Tibial nerve (tissue), 4 donors: ENCODE data around the gene FCHSD2.

Experiments used
- CTCF ChIP-seq, 5 experiments: fragments of 200-600 bp in 3 of 5; fragments of 450-650 bp in 2 of 5; sonication (generic) in 3 of 5; IDR thresholded peaks; one replicate each; pipeline ENCODE4 v1.5.1; 2016 to 2019; ENCODE audit warnings: antibody characterized with exemption in 5 of 5, mild to moderate bottlenecking in 3 of 5, moderate library complexity in 2 of 5
- EP300 ChIP-seq, 2 donors: sonication (generic); formaldehyde crosslinking; IDR thresholded peaks; one replicate each; pipeline ENCODE4 v1.6.1; 2017; ENCODE audit warnings: antibody characterized with exemption in 2 of 2, mild to moderate bottlenecking in 1 of 2
- POLR2A ChIP-seq, 2 donors: fragments of 450-650 bp; IDR thresholded peaks; one replicate each; pipeline ENCODE4 v1.6.1; 2017; ENCODE audit warnings: antibody characterized with exemption in 2 of 2, mild to moderate bottlenecking in 2 of 2, moderate library complexity in 2 of 2

- TF ChIP-seq CTCF (IDR thresholded peaks at IDR 0.05) (no peak), POLR2A (IDR thresholded peaks at IDR 0.05) (no peak), EP300 (IDR thresholded peaks at IDR 0.05) (no peak)
Measured at GRCh38 chr11:73029403-73029802, 112.7 kb downstream of the FCHSD2 start.
